CD4-positive, alpha-beta T cell (primary cell): ENCODE data around the gene PPM1H. TPM values are rescaled to one million over a fixed set of nuclear protein-coding genes. Genes with fewer than 3 reads are reported as not detected.

Source experiments
- ATAC-seq: fragments of 200-7000 bp; cut with Tn5 transposase; one replicate; pipeline ENCODE4 v1.10.0; 2022; ENCODE audit warnings: mild to moderate bottlenecking; ENCODE audit not compliant: poor library complexity
- CTCF ChIA-PET: fragments of 350-600 bp; sonication (Branson Sonifier 250); formaldehyde crosslinking; loops from one replicate; lab custom pipeline; 2021; ENCODE audit warnings: antibody characterized with exemption, inconsistent platforms; lab: Charles Lee
- POLR2A ChIA-PET: fragments of 350-600 bp; sonication (Branson Sonifier 250); formaldehyde crosslinking; loops from one replicate; lab custom pipeline; 2021; ENCODE audit warnings: antibody characterized with exemption, inconsistent platforms; lab: Charles Lee
- DNase-seq, 14 experiments: peaks; one replicate each; pipeline ENCODE4 v3.0.0-alpha.2; 2013 to 2020; ENCODE audit warnings: mixed read lengths in 2 of 14
- H3K27ac ChIP-seq, 2 donors: one replicate each; pipeline versions ENCODE4 v1.5.1 to v1.7.0; 2013; ENCODE audit warnings: low read length in 2 of 2, low read depth in 1 of 2, mild to moderate bottlenecking in 1 of 2
- H3K27me3 ChIP-seq, 2 experiments: 1 replicate in 1 of 2; 2 replicates in 1 of 2; pipeline versions ENCODE4 v1.6.1 to v1.7.0; 2013; ENCODE audit warnings: low read length in 2 of 2, control low read depth in 1 of 2, mild to moderate bottlenecking in 1 of 2, moderate library complexity in 1 of 2; ENCODE audit not compliant: insufficient read depth in 2 of 2, control insufficient read depth in 1 of 2
- H3K36me3 ChIP-seq: one replicate; pipeline ENCODE4 v1.6.1; 2013; ENCODE audit warnings: low read length, control low read depth; ENCODE audit not compliant: insufficient read depth
- H3K4me1 ChIP-seq: one replicate; pipeline ENCODE4 v1.6.1; 2013; ENCODE audit warnings: low read length, control low read depth; ENCODE audit not compliant: insufficient read depth
- H3K4me3 ChIP-seq: one replicate; pipeline ENCODE4 v1.5.1; 2013; ENCODE audit warnings: mild to moderate bottlenecking, low read length, moderate library complexity
- H3K9me3 ChIP-seq, 2 experiments: 1 replicate in 1 of 2; 2 replicates in 1 of 2; pipeline versions ENCODE4 v1.6.1 to v1.7.0; 2013; ENCODE audit warnings: low read length in 2 of 2, mild to moderate bottlenecking in 2 of 2, control low read depth in 1 of 2, moderate library complexity in 1 of 2; ENCODE audit not compliant: control insufficient read depth in 1 of 2, insufficient read depth in 1 of 2
- H3K27ac Mint-ChIP-seq: one replicate; pipeline ENCODE4 v1.8.0; 2020; ENCODE audit warnings: mixed read lengths
- H3K27me3 Mint-ChIP-seq: one replicate; pipeline ENCODE4 v1.8.0; 2021; ENCODE audit warnings: mixed read lengths
- H3K36me3 Mint-ChIP-seq: one replicate; pipeline ENCODE4 v1.8.0; 2021; ENCODE audit warnings: low read depth, mixed read lengths
- H3K4me1 Mint-ChIP-seq: one replicate; pipeline ENCODE4 v1.8.0; 2021; ENCODE audit warnings: low read depth, mixed read lengths
- H3K4me3 Mint-ChIP-seq: one replicate; pipeline ENCODE4 v1.8.0; 2020; ENCODE audit warnings: mild to moderate bottlenecking, mixed read lengths
- H3K9me3 Mint-ChIP-seq: one replicate; pipeline ENCODE4 v1.8.0; 2020; ENCODE audit warnings: mixed read lengths
- CTCF ChIP-seq: fragments of 200-600 bp; IDR thresholded peaks from one replicate; pipeline ENCODE4 v1.8.0; 2022; ENCODE audit warnings: antibody characterized with exemption, mild to moderate bottlenecking
- intact Hi-C, 2 experiments: fragments of 100-400 bp; cut with DNase I in 1 of 2; cut with micrococcal nuclease in 1 of 2; formaldehyde crosslinking; loops; one replicate each; pipeline versions ENCODE4 v1.15.1 to v1.9.0; 2023 to 2025; cut with DNase I, micrococcal nuclease
- total RNA-seq, 174 experiments: library from RNA in 2 of 174; stranded (reverse) in 2 of 174; gene quantifications; one replicate each; pipeline ENCODE4 v1.2.3 and lab custom pipeline; 2021 to 2026

PPM1H gene
- total RNA-seq, 2 experiments from 2014 or later: not detected

- H3K27me3 ChIP-seq: no peaks in the 10 kb centered on the region
- no peaks in the 10 kb centered on the region for H3K4me1 ChIP-seq
- no peak for ATAC-seq
- Mint-ChIP-seq H3K4me3 (no peak overlapping the region), H3K36me3 (no peaks in the 10 kb centered on the region), H3K27ac (no peak overlapping the region), H3K9me3 (no peaks in the 10 kb centered on the region), H3K27me3 (no peaks in the 10 kb centered on the region), H3K4me1 (no peaks in the 10 kb centered on the region)
- H3K36me3 ChIP-seq: no peaks in the 10 kb centered on the region
- no peak overlapping the region for H3K4me3 ChIP-seq
- H3K27ac ChIP-seq: no peak overlapping the region
- no peaks in the 10 kb centered on the region for H3K9me3 ChIP-seq
- TF ChIP-seq CTCF: no peak
- CTCF ChIA-PET: no interaction called here
- no peak for DNase-seq
- POLR2A ChIA-PET: interaction anchor here (1.4 kb wide), 1 partner anchor 15 kb away, joined by 4 read pairs; no protein-coding TSS in a partner anchor
- intact Hi-C loops: no loop called here
Observed at GRCh38 chr12:62618319-62618718, 316.6 kb downstream of the PPM1H start.

- Mint-ChIP-seq H3K4me1 (no peaks in the 10 kb centered on the region), H3K27me3 (no peaks in the 10 kb centered on the region), H3K36me3 (no peaks in the 10 kb centered on the region), H3K4me3 (no peak overlapping the region), H3K9me3 (no peaks in the 10 kb centered on the region), H3K27ac (no peak overlapping the region)
- Histone ChIP-seq H3K27ac (no peak overlapping the region), H3K9me3 (no peaks in the 10 kb centered on the region), H3K4me1 (no peaks in the 10 kb centered on the region), H3K4me3 (no peak overlapping the region), H3K27me3 (no peaks in the 10 kb centered on the region), H3K36me3 (no peaks in the 10 kb centered on the region)
- intact Hi-C loops: no loop called here
- DNase-seq (no peak), ATAC-seq (no peak)
- POLR2A ChIA-PET: interaction anchor here (1.4 kb wide), 1 partner anchor 9 kb away, joined by 3 read pairs; no protein-coding TSS in a partner anchor
- TF ChIP-seq CTCF: no peak
- CTCF ChIA-PET: no interaction called here
Observed at GRCh38 chr12:62613081-62613480, 321.9 kb downstream of the PPM1H start.

- H3K27me3 Mint-ChIP-seq: no peaks in the 10 kb centered on the region
- peaks cover 37% of the 10 kb centered on the region for H3K4me1 Mint-ChIP-seq
- peaks cover 19% of the 10 kb centered on the region for H3K36me3 Mint-ChIP-seq
- no peak overlapping the region for H3K27ac Mint-ChIP-seq
- ChIA-PET POLR2A (no interaction called here), CTCF (interaction anchor here (1.2 kb wide), 2 partner anchors 25 to 35 kb away, joined by 3 to 4 read pairs; no protein-coding TSS in a partner anchor)
- H3K9me3 Mint-ChIP-seq: no peaks in the 10 kb centered on the region
- no peak for DNase-seq
- intact Hi-C loops: no loop called here
- ATAC-seq: no peak
- Histone ChIP-seq H3K4me3 (no peak overlapping the region), H3K27me3 (no peaks in the 10 kb centered on the region), H3K4me1 (peaks cover 10% of the 10 kb centered on the region), H3K9me3 (no peaks in the 10 kb centered on the region), H3K36me3 (no peaks in the 10 kb centered on the region), H3K27ac (no peak overlapping the region)
- peak overlapping the region; percentile 35 for H3K4me3 Mint-ChIP-seq
- TF ChIP-seq CTCF: no peak
Observed at GRCh38 chr12:62606654-62607053, 328.3 kb downstream of the PPM1H start.
